DMS53 (cell line): ENCODE results near the gene RARG.
"Not testable (repeated sequence)": the region's sequence is repeated elsewhere in the genome, so short reads cannot be mapped to it uniquely, and the experiment has no call there.

ENCODE experiments used
- DNase-seq: peaks from one replicate; lab custom pipeline; 2025; lab: John Stamatoyannopoulos, UW

Gene RARG

DNA sequence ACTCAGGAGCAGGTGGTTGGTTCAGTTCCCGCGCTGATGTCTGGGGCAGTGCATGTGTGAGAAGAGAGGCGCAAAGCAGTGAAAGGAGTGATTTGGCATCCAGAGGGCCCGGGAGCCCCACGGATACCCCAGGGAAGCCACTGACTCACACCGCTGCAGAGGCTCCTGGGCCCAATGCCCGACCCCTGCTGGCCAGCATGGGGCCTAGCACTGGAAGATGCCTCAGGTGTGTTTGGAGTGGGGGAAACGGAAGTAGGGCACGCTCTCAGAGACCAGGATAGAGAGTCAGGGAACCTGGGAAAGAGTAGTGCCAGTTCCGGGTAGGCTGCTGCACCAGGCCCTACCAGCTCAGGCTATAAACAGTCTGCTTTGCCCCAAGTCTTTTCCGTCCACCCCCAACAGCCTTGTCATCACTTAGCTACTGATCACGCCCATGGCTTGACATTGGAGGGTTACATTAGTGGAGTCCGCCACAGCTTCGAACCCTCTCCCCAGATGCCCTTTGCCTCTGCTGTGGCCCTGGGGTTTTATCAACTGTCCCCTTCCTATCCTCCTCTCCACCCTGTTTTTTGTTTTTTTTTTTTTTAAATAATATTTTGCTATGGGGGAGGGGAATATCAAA, 41.8 kb downstream of the RARG start:
- DNase-seq = peak; percentile 78

- DNase-seq = no peak
These were observed 44.7 kb downstream of the RARG start for GRCh38 chr12:53187145-53187899.

- DNase-seq = no peak
These were observed 45.3 kb downstream of the RARG start for GRCh38 chr12:53186745-53187144.

DNA sequence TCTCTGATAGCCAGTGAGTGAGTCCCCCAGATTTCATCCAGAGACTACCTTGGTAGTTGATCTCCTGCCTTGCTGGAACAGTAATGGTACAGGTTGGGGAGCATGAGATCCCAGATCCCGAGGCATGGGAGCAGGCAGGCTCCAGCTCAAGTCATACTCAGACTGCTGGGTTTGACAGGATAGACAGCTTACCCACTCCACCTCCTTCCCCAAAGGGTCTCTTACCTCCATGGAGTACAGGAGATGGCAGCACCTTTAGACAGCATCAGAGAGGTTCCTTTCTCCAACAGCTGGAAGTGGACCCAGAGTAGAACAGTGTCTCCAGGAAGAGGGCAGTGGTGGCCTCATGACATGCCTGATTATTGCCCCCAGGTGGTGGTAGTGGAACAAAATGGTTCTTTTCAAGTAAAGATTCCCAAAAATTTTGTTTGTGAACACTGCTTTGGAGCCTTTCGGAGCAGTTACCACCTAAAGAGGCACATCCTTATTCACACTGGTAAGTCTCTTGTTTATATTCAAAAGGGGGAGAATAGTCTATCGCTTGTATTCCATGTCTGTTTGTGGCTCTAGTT, 46.3 kb downstream of the RARG start:
- DNase-seq = no peak

DNA sequence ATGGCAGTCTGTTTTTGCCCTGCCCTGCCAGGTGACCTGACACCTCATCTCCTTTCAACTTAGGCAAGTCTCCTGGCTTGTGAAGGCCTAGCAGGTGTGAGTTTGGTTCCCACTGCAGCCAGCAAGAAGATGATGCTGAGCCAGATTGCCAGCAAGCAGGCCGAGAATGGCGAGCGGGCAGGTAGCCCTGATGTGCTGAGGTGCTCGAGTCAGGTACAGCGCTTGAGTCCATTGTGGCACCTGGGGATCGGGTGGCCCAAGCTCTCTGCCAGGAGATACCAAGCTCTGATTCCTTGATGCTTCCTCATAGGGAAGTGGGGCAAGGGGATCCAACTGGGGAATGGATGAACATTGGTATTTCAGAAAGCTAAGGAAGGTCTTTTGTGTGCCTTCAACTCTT, 47.2 kb downstream of the RARG start:
- no peak for DNase-seq

DNA sequence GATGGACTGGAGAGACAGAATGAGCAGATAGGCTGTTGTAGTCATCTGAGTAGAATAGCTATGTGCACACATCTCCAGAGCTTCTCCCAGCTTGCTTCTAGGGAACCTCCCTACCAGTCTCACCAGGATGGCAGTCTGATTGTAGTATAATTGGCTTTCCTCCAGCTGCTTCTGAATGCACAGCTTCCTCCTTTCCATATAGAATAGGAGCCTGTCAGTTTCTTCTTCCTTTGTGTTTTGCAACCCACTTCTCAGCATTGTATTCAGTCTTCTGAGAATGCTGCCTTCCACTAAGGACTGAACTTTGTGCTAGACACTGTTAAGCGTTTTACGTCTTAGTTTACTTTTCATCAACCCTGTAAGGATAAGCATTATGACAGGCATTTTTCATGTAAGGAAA, 49.1 kb downstream of the RARG start:
- DNase-seq = no peak

DNA sequence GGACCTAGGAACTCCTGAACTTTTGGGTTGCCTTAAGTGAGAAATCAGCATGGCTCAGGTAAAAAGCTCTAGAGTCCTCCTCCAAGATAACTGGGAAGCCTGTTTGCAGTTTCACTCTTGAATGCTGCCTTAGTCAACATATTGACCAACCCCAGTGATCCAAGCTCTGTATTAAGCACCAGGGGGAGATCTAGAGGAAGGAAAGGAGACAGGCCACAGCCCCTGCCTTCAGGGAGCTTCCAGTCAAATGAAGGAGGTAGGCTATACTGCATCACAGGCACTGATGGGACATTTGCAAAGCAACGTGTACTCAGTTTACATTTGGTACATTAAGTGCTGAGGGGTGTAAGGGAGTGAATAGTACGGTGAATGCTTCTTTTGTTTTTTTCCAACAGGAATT, 50.1 kb downstream of the RARG start:
- no peak for DNase-seq

DNA sequence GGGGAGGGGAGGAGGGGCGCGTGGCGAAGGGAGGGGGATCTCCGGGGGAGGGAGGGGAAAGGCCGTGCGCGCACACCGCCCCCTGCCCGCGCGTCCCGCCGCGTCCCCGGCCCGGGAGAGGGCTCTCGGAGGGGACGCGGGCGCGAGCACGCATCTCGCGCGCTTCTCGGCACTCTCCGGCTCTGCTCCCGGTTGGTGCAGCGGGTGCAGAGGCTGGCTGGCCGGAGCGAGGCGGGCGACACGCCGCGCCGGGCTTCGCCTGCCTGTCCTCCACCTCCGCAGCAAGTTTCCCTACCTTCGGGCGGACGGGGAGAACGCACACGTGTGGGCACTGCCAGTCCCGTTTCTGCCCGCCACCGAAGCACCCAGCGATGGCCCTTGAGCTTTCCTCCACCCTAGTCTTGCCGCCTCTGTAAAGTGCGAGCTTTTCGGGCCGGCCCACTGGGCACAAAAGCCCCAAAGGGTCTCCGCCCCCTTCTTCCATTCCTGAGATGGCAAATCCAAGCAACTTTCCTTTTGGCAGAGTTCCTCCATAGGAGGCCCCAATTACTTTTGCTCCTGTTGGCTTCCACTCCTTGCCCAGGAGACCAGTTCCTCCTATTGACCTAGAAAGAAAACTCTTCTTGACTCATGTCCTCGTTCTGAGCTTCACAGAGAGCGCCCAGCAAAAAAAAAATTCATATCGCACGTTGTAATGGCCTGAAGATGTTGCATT, 50.9 kb downstream of the RARG start:
- DNase-seq = peak; percentile 91

DNA sequence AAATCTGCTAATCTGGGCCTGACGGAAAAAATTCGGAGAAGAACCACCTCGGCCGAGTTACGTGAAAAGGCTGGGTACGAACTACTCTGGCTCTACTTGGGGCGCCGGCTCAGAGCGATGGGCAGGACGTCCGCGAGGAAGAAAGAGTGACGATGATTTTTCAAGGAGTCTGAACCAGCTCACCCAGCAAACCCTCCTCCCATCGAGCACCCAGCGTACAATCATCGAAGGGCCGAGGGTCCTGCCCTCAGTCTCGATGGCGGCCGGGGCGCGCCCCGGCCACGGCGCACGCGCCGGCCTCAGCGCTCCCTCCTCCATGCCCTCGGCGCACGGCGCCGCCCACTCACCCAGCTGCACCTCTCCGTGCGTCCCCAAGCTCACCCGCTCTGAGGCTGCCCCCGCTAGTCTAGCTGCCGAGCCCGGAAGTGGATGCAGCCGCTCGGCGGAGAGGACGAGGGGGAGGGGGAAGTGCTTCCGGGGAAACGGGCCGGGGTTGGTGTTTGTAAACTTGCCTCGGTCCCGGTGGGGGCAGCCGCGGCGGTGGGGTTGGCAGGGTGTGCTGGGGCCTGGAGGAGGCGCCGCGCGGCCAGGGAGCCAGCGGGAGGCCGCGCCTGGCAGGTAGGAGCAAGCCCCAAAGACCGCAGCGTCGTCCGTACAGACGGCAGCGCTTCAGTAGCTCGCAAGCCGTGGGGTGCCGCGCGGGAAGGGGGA, 51.6 kb downstream of the RARG start, which contains the start of the genes CSAD and ZNF740:
TSS of gene CSAD (minus strand) at position 706 of the 711 bp plus-strand sequence. CDS start 7,455 bp downstream, outside the sequence.
TSS of gene ZNF740 (plus strand) at position 503 of the 711 bp plus-strand sequence. CDS start 1,262 bp downstream, outside the sequence.
- DNase-seq = peak; percentile 99

DNA sequence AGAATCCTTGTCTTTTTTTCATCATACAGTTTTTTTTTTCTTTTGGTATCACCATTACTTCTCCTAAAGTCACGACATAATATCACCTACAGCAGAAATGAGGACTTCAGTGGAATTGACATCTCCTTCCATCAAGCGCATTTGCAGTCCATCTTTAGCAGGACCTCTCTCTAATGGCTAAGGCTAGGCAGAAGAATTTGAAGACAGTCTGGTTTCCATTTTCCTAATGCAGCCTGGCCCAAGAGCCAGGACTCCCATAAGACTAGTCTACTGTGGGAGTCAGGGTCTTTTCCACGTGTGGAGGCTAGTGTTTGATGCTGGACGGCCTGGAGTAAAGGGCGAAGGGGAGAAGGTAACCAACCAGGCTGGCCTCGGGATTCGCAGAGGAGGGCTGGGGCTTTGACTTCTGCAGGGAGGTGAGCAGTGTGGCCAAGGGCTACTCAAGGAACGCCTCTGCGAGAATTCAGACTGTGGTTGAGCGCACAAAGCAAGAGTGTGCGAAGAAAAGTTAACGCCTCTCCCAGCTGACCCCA, 52.3 kb downstream of the RARG start:
- peak; percentile 73 for DNase-seq

GRCh38 chr12:53178803-53179202, 53.2 kb downstream of the RARG start:
- DNase-seq = not testable (repeated sequence)

DNA sequence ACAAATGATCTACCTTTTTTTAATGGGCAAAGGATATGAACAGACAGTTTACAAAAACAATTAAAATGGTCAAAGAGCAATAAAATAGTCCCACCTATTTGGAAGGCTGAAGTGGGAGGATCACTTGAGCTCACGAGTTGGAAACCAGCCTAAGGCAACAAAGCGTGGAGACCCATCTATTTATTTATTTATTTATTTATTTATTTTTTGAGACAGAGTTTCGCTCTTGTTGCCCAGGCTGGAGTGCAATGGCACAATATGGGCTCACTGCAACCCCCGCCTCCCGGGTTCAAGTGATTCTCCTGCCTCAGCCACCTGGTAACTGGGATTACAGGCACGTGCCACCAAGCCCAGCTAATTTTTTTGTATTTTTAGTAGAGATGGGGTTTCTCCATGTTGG, 54.6 kb downstream of the RARG start:
- DNase-seq = not testable (repeated sequence)

DNA sequence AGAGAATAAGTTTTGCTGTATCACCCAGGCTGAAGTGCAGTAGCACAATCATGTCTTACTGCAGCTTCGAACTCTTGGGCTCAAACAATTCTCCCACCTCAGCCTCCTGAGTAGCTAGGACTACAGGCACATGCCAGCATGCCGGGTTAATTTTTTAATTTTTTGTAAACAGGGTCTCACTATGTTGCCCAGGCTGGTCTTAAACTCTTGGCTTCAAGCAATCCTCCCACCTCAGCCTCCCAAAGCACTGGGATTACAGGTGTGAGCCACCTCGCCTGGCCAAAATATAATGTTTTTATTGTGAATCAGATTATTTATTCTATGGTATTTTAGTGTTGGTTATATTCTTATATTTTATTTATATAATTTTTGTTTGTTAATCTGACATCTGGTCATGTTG, 55.3 kb downstream of the RARG start:
- no peak for DNase-seq

DNA sequence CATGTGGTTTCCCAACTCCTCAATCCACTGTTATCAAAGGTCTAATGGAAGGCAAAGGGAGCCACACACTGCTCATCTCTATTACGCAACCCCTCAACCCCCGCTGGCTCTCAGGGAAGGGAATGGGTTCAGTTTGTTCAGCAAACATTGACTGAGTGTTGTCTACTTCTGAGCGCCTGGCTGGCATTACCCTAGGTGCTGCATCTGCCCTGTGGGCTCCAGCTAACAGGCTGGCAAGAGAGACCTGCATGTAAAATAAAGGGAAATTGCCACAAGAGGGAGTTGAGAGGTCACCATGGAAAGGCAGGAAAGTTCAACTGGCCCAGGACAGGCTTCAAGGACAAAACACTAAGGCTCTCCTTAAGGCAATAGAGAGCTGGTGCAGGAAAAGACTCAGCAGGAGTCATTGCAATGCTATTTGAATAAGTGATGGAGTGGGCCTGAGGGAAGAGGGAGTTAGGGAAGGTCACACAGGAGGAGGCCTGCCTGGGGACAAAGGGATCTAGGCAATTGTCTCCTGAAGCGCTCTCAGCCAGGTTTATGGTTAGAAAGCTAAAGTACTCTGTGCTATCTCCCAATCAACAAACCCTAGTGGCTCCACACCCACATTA, 57.0 kb downstream of the RARG start:
- peak; percentile 93 for DNase-seq

- DNase-seq = no peak
These were observed 58.8 kb downstream of the RARG start for GRCh38 chr12:53173085-53173715.

- no peak for DNase-seq
These were observed 59.7 kb downstream of the RARG start for GRCh38 chr12:53172352-53172751.

DNA sequence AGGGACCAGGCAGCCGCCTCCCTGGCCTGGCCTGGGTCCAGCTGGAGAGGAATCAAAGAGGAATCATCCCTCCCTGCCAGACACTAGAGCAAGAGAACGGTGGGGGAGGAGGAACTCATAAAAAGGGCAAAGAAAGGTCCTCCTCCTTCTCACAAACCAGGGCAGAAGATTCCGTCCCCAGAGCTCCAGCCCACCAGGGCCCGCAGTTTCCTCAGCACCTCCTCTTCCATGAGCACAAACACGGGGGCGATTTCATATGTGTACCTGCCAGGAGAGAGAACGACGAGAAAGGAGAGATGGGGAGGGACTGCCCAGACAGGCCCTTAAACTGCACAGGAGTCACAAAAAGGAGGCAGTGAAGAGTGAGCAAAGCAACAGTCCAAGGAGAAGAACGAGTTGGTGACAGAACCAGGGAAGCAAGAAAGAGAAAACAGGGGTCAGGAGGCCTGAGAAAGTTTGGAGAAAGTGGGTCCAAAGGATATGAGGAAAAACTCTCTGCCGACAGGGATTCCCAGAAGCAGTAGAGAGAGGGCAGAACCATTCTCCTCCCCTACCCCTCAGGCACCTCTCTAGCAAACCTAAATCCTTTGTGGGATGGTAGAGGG, 60.2 kb downstream of the RARG start:
- no peak for DNase-seq

DNA sequence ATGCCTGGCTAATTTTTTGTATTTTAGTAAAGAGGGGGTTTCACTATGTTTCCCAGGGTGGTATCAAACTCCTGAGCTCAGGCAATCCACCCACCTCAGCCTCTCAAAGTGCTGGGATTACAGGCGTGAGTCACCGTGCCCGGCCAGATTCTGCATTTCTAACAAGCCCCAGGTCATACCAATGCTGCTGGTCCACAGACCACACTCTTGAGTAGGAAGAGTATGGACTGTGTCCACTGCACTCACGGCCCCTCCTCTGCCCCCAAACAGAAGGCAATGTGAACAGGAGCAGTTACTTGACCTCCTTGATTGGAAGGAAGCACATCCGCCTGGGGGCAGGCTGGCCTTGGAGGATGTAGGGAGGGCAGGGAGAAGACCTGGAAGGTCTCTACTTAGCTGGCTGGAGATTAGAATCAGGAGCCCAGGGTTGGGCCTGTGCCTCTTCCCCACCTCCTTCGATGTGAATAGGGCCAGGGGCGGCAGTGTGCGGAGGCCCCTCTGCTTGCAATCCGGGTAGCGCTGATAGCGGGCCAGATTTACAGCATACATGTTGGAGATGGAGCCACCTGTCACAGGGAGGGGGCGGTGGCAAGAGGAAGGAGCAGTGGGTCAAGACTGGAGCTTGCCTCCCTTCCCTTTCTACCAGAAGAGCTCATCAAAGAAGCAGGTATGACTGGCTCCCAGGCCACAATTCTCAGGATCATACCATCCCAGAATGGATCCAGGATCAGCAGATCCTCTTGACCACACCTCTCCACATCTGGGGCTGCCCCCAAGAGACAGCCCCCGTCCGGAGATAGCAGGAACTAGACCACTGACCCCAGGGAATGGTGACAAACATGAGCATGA, 60.9 kb downstream of the RARG start:
- DNase-seq = no peak

- DNase-seq = no peak
These were observed 61.8 kb downstream of the RARG start for GRCh38 chr12:53170215-53170614.
